Loucy (cell line): ENCODE measurements around the gene NGEF.
A peak's percentile ranks its signal among the peaks of the same experiment; 100 is the strongest.

Source experiments
- H2AFZ ChIP-seq: fragments of 200-600 bp; sonication (generic); 2 replicates; pipeline ENCODE4 v1.6.0; 2016; ENCODE audit warnings: antibody characterized with exemption, mild to moderate bottlenecking, low read length, moderate library complexity
- H3F3A ChIP-seq: fragments of 200-600 bp; 2 replicates; pipeline ENCODE4 v1.6.0; 2016; ENCODE audit warnings: antibody characterized with exemption, low read depth, mild to moderate bottlenecking
- H3K27me3 ChIP-seq: fragments of 200-600 bp; sonication (generic); 2 replicates; pipeline ENCODE4 v1.6.1; 2014; ENCODE audit warnings: low read length, mild to moderate bottlenecking; ENCODE audit not compliant: insufficient read depth, poor library complexity, severe bottlenecking
- H3K36me3 ChIP-seq: fragments of 200-600 bp; sonication (generic); 2 replicates; pipeline ENCODE4 v1.6.1; 2016; ENCODE audit warnings: low read length; ENCODE audit not compliant: insufficient read depth
- H3K4me1 ChIP-seq: fragments of 200-600 bp; sonication (generic); 2 replicates; pipeline ENCODE4 v1.5.1; 2014; ENCODE audit warnings: low read length, mild to moderate bottlenecking; ENCODE audit not compliant: insufficient read depth, poor library complexity, severe bottlenecking
- H3K4me2 ChIP-seq: fragments of 200-600 bp; sonication (generic); 2 replicates; pipeline ENCODE4 v1.6.0; 2014; ENCODE audit warnings: antibody characterized with exemption, low read length, low read depth, mild to moderate bottlenecking; ENCODE audit not compliant: poor library complexity, severe bottlenecking
- H3K4me3 ChIP-seq: fragments of 200-600 bp; sonication (generic); 2 replicates; pipeline ENCODE4 v1.5.1; 2014; ENCODE audit warnings: low read length, mild to moderate bottlenecking, mixed read lengths; ENCODE audit not compliant: poor library complexity, severe bottlenecking
- H3K79me2 ChIP-seq: fragments of 200-600 bp; sonication (generic); 2 replicates; pipeline ENCODE4 v1.6.1; 2014; ENCODE audit warnings: low read length; ENCODE audit not compliant: insufficient read depth
- H3K9ac ChIP-seq: fragments of 200-600 bp; sonication (generic); 2 replicates; pipeline ENCODE4 v1.6.0; 2014; ENCODE audit warnings: mild to moderate bottlenecking, low read depth, low read length, moderate library complexity; ENCODE audit not compliant: poor library complexity, severe bottlenecking
- H3K9me2 ChIP-seq: fragments of 200-600 bp; sonication (generic); replicated peaks from 2 replicates; pipeline ENCODE4 v1.6.1; 2016; ENCODE audit warnings: low read depth, low read length, mixed read lengths
- H3K9me3 ChIP-seq: fragments of 200-600 bp; sonication (generic); 2 replicates; pipeline ENCODE4 v1.6.1; 2014; ENCODE audit warnings: mild to moderate bottlenecking, antibody characterized with exemption, low read length, low read depth; ENCODE audit not compliant: insufficient read depth
- H4K20me1 ChIP-seq: fragments of 200-600 bp; sonication (generic); 2 replicates; pipeline ENCODE4 v1.6.0; 2014; ENCODE audit warnings: antibody characterized with exemption, low read length, mild to moderate bottlenecking; ENCODE audit not compliant: insufficient read depth, poor library complexity, severe bottlenecking
- EZH2phosphoT487 ChIP-seq: fragments of 200-600 bp; IDR thresholded peaks from 2 replicates; pipeline ENCODE4 v1.6.1; 2018; ENCODE audit warnings: antibody characterized with exemption, mild to moderate bottlenecking, moderate library complexity, borderline replicate concordance
- TF ChIP-seq, protein P1 (sequence below): fragments of 200-600 bp; sonication (generic); conservative IDR thresholded peaks from 2 replicates; pipeline ENCODE4 v1.5.1; 2014; ENCODE audit warnings: mild to moderate bottlenecking, antibody characterized with exemption, low read length

Gene NGEF

GRCh38 chr2:232888839-232889529 is 124.1 kb downstream of the NGEF start:
- Histone ChIP-seq H2AFZ (peak overlapping the region; percentile 30; the same call in 1 of the 2 replicates), H3F3A (no peaks in the 10 kb centered on the region), H3K4me2 (no peak overlapping the region), H4K20me1 (no peaks in the 10 kb centered on the region), H3K9me2 (no peaks in the 10 kb centered on the region), H3K9me3 (no peaks in the 10 kb centered on the region), H3K79me2 (no peaks in the 10 kb centered on the region), H3K9ac (no peak overlapping the region), H3K4me3 (no peak overlapping the region), H3K27me3 (no peaks in the 10 kb centered on the region), H3K36me3 (no peaks in the 10 kb centered on the region), H3K4me1 (peaks cover 4% of the 10 kb centered on the region)
- no peak for TF ChIP-seq EZH2phosphoT487
- TF ChIP-seq, protein P1, sequence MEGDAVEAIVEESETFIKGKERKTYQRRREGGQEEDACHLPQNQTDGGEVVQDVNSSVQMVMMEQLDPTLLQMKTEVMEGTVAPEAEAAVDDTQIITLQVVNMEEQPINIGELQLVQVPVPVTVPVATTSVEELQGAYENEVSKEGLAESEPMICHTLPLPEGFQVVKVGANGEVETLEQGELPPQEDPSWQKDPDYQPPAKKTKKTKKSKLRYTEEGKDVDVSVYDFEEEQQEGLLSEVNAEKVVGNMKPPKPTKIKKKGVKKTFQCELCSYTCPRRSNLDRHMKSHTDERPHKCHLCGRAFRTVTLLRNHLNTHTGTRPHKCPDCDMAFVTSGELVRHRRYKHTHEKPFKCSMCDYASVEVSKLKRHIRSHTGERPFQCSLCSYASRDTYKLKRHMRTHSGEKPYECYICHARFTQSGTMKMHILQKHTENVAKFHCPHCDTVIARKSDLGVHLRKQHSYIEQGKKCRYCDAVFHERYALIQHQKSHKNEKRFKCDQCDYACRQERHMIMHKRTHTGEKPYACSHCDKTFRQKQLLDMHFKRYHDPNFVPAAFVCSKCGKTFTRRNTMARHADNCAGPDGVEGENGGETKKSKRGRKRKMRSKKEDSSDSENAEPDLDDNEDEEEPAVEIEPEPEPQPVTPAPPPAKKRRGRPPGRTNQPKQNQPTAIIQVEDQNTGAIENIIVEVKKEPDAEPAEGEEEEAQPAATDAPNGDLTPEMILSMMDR = no peak

DNA sequence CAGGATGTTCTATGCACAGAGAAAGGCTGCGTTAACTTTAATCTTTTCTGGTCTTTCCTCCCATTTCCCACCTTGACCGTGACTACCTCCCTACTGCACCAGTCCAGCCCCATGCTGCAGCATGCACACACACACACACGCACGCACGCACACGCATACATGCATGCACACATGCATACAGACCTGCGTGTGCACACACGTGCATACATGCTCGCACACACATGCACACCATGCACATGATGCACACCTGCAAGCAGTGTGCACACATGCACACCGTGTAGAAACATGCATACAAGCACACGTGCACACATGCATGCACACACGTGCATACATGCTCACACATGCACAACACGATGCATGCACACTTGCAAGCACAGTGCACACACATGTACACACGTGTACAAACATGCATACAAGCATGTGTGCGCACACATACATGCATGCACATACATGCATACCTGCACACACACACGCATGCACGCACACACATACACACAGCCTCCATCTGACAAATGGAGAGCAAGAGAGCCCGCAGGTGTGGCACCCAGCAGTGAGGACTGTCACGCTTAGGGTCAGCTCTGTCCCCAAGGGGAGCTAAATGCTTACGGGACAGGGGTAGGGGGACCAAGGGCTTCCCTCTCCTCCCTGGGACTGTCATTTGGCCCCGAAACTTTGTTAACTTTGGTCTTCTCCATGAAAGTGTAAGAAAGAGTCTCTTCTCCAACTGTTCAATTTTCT is 124.8 kb downstream of the NGEF start:
- H3K4me2 ChIP-seq = no peak overlapping the region
- H3K9me3 ChIP-seq = no peaks in the 10 kb centered on the region
- no peaks in the 10 kb centered on the region for H3K79me2 ChIP-seq
- no peaks in the 10 kb centered on the region for H3K36me3 ChIP-seq
- H4K20me1 ChIP-seq = no peaks in the 10 kb centered on the region
- H2AFZ ChIP-seq = no peak overlapping the region
- no peak overlapping the region for H3K4me3 ChIP-seq
- H3K27me3 ChIP-seq = no peaks in the 10 kb centered on the region
- no peaks in the 10 kb centered on the region for H3F3A ChIP-seq
- H3K9me2 ChIP-seq = no peaks in the 10 kb centered on the region
- H3K4me1 ChIP-seq = peaks cover 4% of the 10 kb centered on the region
- no peak overlapping the region for H3K9ac ChIP-seq
- TF ChIP-seq, protein P1 = no peak
- no peak for TF ChIP-seq EZH2phosphoT487

DNA sequence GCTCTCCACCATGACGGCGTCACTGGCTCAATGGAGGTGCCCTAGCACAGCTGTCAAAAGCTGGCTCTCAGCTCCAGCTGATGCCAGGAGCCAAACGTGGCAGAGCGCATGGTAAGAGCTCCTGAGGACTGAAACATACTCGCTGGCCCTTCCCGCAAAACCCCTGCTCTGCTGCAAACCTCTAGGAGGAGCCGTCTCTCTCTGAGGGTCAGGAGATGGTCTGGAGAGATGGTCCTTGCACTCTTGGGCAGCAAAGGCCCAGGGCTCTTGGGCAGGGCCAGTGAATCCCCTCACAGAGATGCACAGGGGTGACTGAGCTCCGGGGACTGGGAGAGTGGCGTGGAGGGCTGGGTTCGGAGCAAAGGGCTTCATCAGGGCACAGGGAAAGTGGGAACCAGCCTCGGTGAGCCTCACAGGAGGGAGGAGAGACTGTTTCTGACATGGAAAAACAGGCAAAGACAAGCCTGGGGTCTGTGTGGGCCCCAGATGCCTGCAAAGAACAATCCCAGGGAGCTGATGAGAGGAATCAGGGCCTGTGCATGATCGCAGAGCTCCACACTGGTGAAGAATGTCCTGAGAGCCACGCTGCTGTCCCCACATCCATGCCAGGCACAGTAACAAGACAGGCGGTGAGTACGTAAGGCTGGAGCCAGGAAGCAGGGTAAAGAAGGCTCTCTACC is 125.7 kb downstream of the NGEF start:
- peaks cover 4% of the 10 kb centered on the region for H3K4me1 ChIP-seq
- TF ChIP-seq, protein P1 = peak; percentile 30
- TF ChIP-seq EZH2phosphoT487 = no peak
- no peaks in the 10 kb centered on the region for H3F3A ChIP-seq
- no peak overlapping the region for H3K4me2 ChIP-seq
- H3K9me2 ChIP-seq = no peaks in the 10 kb centered on the region
- H3K9ac ChIP-seq = no peak overlapping the region
- H3K79me2 ChIP-seq = no peaks in the 10 kb centered on the region
- H3K36me3 ChIP-seq = no peaks in the 10 kb centered on the region
- no peaks in the 10 kb centered on the region for H3K27me3 ChIP-seq
- no peaks in the 10 kb centered on the region for H3K9me3 ChIP-seq
- H4K20me1 ChIP-seq = no peaks in the 10 kb centered on the region
- no peak overlapping the region for H3K4me3 ChIP-seq
- H2AFZ ChIP-seq = no peak overlapping the region
